ENCODE measurements around the gene ANOS1. TPM values are rescaled to one million over a fixed set of nuclear protein-coding genes. Genes with fewer than 3 reads are reported as not detected.

ANOS1 gene
- total RNA-seq, 1 experiment from 2014 or later, result 24.8 TPM

DNA sequence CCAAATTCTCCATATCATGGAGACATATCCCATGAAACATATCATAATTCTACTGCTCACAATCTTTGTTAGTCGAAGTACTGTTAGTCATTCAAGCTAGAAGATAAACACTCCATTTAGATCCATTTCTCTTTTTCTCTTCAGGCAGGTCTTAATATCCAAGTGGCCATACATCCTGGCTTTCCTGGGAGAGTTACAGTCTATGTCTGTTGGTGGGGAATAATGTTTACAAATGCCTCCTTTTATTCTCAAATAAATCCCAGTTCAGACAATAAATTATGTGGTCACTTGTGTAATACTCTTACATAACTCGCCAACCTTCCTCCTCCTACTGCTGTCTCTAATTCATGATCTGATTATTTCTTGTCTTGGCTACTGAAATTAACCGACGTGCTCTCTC is 185.2 kb downstream of the ANOS1 start (continued):
- no peak for TF ChIP-seq ZNF671 (CRISPR knock-in tag; IDR thresholded peaks at IDR 0.05)
- no peak for TF ChIP-seq HMGA2 (CRISPR knock-in tag; IDR thresholded peaks at IDR 0.05)
- no peak for TF ChIP-seq ATF1 (CRISPR knock-in tag; IDR thresholded peaks at IDR 0.05)
- no peak for TF ChIP-seq FOXK1 (CRISPR knock-in tag; IDR thresholded peaks at IDR 0.05)
- TF ChIP-seq ZNF317 (CRISPR knock-in tag; IDR thresholded peaks at IDR 0.05; ENCODE audit: borderline replicate concordance, low read depth), result no peak
- TF ChIP-seq ELF4 (CRISPR knock-in tag; IDR thresholded peaks at IDR 0.05; ENCODE audit: low read depth), result no peak

DNA sequence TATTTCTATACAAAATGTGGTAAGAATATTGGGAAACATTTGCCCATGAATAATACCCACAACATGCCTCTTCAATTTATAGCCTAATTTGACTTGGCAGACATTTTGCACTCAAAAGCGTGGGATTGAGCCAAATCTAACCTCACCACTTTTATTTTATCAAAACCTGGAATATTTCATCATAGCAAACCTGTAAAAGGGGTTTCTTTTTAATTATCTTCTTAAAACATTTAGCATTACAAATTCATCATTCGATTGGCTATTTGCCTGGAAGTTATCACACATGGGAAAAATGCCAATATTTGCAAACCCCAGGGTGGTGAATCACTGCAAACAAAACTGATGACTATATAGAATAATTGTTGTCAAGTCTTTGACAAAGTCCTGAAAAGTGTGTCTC is 211.1 kb downstream of the ANOS1 start:
- H3K4me3 Mint-ChIP-seq, result no peak overlapping the region
- no peaks in the 10 kb centered on the region; the same call in 1 of the 2 replicates for H3K27me3 Mint-ChIP-seq (ENCODE audit: low read depth)
- peaks cover 8% of the 10 kb centered on the region for H3K9me3 Mint-ChIP-seq
- peaks cover 13% of the 10 kb centered on the region for H3K4me1 Mint-ChIP-seq
- ATAC-seq (no peak), DNase-seq (ENCODE audit: low spot score) (no peak)
- ChIA-PET POLR2A (no interaction called here), CTCF (no interaction called here)
- no peak overlapping the region for H3K27ac Mint-ChIP-seq
- H3K36me3 Mint-ChIP-seq, result no peaks in the 10 kb centered on the region
- TF ChIP-seq ATF1 (CRISPR knock-in tag; IDR thresholded peaks at IDR 0.05) (no peak), ZNF232 (CRISPR knock-in tag; IDR thresholded peaks at IDR 0.05) (no peak), GRHL2 (CRISPR knock-in tag; IDR thresholded peaks at IDR 0.05; ENCODE audit: insufficient replicate concordance, severe bottlenecking) (no peak), IRF2 (CRISPR knock-in tag; IDR thresholded peaks at IDR 0.05; ENCODE audit: borderline replicate concordance, low read depth) (no peak), NFE2L1 (CRISPR knock-in tag; IDR thresholded peaks at IDR 0.05) (no peak)
- TF ChIP-seq, protein P1, sequence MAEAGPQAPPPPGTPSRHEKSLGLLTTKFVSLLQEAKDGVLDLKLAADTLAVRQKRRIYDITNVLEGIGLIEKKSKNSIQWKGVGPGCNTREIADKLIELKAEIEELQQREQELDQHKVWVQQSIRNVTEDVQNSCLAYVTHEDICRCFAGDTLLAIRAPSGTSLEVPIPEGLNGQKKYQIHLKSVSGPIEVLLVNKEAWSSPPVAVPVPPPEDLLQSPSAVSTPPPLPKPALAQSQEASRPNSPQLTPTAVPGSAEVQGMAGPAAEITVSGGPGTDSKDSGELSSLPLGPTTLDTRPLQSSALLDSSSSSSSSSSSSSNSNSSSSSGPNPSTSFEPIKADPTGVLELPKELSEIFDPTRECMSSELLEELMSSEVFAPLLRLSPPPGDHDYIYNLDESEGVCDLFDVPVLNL (CRISPR knock-in tag; IDR thresholded peaks at IDR 0.05; ENCODE audit: borderline replicate concordance, low read depth), result no peak
- TF ChIP-seq, protein P2, sequence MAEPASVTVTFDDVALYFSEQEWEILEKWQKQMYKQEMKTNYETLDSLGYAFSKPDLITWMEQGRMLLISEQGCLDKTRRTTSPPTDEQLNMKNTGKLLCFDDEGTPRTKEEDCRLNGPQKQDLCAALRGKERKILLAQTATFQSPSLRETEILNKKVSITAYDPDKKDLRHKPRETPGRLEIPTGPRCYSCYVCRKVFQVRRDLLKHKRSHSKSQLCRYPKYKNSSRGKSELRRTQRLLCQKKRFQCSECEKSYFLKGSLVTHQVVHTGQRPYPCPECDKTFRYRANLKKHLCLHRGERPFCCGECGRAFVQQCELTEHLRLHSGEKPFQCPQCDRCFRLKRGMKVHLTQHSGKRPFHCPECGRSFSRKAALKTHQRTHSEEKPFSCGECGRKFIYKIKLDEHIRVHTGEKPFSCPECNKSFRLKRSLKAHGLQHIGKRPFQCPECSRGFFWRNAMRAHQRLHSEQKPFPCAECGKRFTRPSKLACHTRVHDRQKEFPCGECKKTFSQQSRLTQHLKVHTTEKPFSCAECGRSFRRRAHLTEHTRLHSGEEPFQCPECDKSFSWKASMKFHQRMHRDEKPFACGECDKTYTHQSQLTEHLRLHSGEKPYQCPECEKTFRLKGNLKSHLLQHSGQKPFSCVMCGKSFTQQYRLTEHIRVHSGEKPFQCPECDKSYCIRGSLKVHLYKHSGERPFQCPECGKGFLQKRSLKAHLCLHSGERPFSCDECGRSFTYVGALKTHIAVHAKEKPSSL (CRISPR knock-in tag; conservative IDR thresholded peaks at IDR 0.05), result no peak

DNA sequence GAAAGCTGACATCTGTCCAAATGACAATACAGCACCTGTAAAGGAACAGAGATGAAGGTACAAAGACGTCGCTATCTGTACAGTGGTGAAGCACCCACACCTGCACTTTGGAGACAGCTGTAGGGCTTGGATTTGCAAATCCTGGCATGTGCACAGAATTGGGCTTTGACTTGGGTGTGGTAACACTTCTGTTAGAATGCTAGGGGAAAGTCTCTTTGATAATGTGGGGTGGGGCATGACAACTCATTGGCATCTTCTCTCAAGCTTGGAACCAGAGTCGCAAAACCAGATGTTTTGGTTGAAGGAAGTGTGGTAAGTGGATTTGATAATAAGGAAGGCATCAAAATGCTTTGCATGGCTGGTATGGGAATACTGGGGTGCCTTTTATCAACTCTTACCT is 211.8 kb downstream of the ANOS1 start:
- ATAC-seq (no peak), DNase-seq (ENCODE audit: low spot score) (no peak)
- Mint-ChIP-seq H3K9me3 (peaks cover 4% of the 10 kb centered on the region), H3K27me3 (ENCODE audit: low read depth) (no peaks in the 10 kb centered on the region; the same call in 1 of the 2 replicates), H3K36me3 (no peaks in the 10 kb centered on the region; the same call in 1 of the 2 replicates), H3K4me3 (no peak overlapping the region), H3K27ac (no peak overlapping the region), H3K4me1 (peaks cover 13% of the 10 kb centered on the region)
- ChIA-PET CTCF (no interaction called here), POLR2A (no interaction called here)
- TF ChIP-seq SMAD4 (CRISPR knock-in tag; IDR thresholded peaks at IDR 0.05) (no peak), ZNF317 (CRISPR knock-in tag; IDR thresholded peaks at IDR 0.05; ENCODE audit: borderline replicate concordance, low read depth) (no peak), ZNF263 (CRISPR knock-in tag; IDR thresholded peaks at IDR 0.05; ENCODE audit: low read depth) (no peak), ZNF416 (CRISPR knock-in tag; IDR thresholded peaks at IDR 0.05) (no peak), TCF7 (CRISPR knock-in tag; IDR thresholded peaks at IDR 0.05; ENCODE audit: low read depth) (no peak), CBFB (CRISPR knock-in tag; IDR thresholded peaks at IDR 0.05; ENCODE audit: low read depth) (no peak), GRHL2 (CRISPR knock-in tag; IDR thresholded peaks at IDR 0.05; ENCODE audit: insufficient replicate concordance, severe bottlenecking) (no peak)
- TF ChIP-seq, protein P3, sequence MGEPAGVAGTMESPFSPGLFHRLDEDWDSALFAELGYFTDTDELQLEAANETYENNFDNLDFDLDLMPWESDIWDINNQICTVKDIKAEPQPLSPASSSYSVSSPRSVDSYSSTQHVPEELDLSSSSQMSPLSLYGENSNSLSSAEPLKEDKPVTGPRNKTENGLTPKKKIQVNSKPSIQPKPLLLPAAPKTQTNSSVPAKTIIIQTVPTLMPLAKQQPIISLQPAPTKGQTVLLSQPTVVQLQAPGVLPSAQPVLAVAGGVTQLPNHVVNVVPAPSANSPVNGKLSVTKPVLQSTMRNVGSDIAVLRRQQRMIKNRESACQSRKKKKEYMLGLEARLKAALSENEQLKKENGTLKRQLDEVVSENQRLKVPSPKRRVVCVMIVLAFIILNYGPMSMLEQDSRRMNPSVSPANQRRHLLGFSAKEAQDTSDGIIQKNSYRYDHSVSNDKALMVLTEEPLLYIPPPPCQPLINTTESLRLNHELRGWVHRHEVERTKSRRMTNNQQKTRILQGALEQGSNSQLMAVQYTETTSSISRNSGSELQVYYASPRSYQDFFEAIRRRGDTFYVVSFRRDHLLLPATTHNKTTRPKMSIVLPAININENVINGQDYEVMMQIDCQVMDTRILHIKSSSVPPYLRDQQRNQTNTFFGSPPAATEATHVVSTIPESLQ (CRISPR knock-in tag; IDR thresholded peaks at IDR 0.05), result no peak
- TF ChIP-seq, protein P4, sequence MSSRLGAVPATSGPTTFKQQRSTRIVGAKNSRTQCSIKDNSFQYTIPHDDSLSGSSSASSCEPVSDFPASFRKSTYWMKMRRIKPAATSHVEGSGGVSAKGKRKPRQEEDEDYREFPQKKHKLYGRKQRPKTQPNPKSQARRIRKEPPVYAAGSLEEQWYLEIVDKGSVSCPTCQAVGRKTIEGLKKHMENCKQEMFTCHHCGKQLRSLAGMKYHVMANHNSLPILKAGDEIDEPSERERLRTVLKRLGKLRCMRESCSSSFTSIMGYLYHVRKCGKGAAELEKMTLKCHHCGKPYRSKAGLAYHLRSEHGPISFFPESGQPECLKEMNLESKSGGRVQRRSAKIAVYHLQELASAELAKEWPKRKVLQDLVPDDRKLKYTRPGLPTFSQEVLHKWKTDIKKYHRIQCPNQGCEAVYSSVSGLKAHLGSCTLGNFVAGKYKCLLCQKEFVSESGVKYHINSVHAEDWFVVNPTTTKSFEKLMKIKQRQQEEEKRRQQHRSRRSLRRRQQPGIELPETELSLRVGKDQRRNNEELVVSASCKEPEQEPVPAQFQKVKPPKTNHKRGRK (CRISPR knock-in tag; IDR thresholded peaks at IDR 0.05; ENCODE audit: borderline replicate concordance), result no peak
- TF ChIP-seq, protein P5, sequence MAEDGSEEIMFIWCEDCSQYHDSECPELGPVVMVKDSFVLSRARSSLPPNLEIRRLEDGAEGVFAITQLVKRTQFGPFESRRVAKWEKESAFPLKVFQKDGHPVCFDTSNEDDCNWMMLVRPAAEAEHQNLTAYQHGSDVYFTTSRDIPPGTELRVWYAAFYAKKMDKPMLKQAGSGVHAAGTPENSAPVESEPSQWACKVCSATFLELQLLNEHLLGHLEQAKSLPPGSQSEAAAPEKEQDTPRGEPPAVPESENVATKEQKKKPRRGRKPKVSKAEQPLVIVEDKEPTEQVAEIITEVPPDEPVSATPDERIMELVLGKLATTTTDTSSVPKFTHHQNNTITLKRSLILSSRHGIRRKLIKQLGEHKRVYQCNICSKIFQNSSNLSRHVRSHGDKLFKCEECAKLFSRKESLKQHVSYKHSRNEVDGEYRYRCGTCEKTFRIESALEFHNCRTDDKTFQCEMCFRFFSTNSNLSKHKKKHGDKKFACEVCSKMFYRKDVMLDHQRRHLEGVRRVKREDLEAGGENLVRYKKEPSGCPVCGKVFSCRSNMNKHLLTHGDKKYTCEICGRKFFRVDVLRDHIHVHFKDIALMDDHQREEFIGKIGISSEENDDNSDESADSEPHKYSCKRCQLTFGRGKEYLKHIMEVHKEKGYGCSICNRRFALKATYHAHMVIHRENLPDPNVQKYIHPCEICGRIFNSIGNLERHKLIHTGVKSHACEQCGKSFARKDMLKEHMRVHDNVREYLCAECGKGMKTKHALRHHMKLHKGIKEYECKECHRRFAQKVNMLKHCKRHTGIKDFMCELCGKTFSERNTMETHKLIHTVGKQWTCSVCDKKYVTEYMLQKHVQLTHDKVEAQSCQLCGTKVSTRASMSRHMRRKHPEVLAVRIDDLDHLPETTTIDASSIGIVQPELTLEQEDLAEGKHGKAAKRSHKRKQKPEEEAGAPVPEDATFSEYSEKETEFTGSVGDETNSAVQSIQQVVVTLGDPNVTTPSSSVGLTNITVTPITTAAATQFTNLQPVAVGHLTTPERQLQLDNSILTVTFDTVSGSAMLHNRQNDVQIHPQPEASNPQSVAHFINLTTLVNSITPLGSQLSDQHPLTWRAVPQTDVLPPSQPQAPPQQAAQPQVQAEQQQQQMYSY (CRISPR knock-in tag; IDR thresholded peaks at IDR 0.05), result no peak
- TF ChIP-seq, protein P6, sequence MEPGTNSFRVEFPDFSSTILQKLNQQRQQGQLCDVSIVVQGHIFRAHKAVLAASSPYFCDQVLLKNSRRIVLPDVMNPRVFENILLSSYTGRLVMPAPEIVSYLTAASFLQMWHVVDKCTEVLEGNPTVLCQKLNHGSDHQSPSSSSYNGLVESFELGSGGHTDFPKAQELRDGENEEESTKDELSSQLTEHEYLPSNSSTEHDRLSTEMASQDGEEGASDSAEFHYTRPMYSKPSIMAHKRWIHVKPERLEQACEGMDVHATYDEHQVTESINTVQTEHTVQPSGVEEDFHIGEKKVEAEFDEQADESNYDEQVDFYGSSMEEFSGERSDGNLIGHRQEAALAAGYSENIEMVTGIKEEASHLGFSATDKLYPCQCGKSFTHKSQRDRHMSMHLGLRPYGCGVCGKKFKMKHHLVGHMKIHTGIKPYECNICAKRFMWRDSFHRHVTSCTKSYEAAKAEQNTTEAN (CRISPR knock-in tag; IDR thresholded peaks at IDR 0.05), result no peak
